Endometrial microvascular endothelial cells (primary cell): ENCODE results near the gene IGHMBP2. TPM values are rescaled to one million over a fixed set of nuclear protein-coding genes. Genes with fewer than 3 reads are reported as not detected.
"Not testable (repeated sequence)": the region's sequence is repeated elsewhere in the genome, so short reads cannot be mapped to it uniquely, and the experiment has no call there.

Experiments
- in situ Hi-C: cut with HindIII; loops from 2 replicates; pipeline ENCODE4 v1.10.0; 2017; ENCODE audit warnings: low sequenced_read_pairs, low pct_unique_long_range_greater_than_20kb; ENCODE audit errors: inconsistent ontology term
- total RNA-seq: library from RNA; depleted of rRNA; stranded (reverse); fragments of >200 nt; gene quantifications from one replicate; pipeline ENCODE4 v1.2.3, GENCODE V29; 2015; ENCODE audit errors: inconsistent ontology term

The IGHMBP2 gene
- total RNA-seq, 1 donor from 2014 or later = 40.2 TPM

GRCh38 chr11:68884827-68885226 lies 18.9 kb upstream of the IGHMBP2 start:
- in situ Hi-C loops = not testable (repeated sequence)

- in situ Hi-C loops = no loop called here
Observed at GRCh38 chr11:68889948-68890446, 13.7 kb upstream of the IGHMBP2 start.

- in situ Hi-C loops = no loop called here
Observed at GRCh38 chr11:68890490-68891231, 13.0 kb upstream of the IGHMBP2 start.

GRCh38 chr11:68891351-68891948 lies 12.2 kb upstream of the IGHMBP2 start:
- in situ Hi-C loops = no loop called here

GRCh38 chr11:68892576-68892975 lies 11.1 kb upstream of the IGHMBP2 start:
- in situ Hi-C loops = no loop called here

GRCh38 chr11:68893282-68893681 lies 10.4 kb upstream of the IGHMBP2 start:
- in situ Hi-C loops = no loop called here

- in situ Hi-C loops = no loop called here
Observed at GRCh38 chr11:68896171-68896959, 7.3 kb upstream of the IGHMBP2 start.

- in situ Hi-C loops = no loop called here
Observed at GRCh38 chr11:68897441-68897840, 6.2 kb upstream of the IGHMBP2 start.

GRCh38 chr11:68900835-68901381 lies 2.8 kb upstream of the IGHMBP2 start:
- in situ Hi-C loops = no loop called here

GRCh38 chr11:68904248-68904847 lies 657 bp downstream of the IGHMBP2 start:
- in situ Hi-C loops = no loop called here

GRCh38 chr11:68905421-68906360 lies 2.0 kb downstream of the IGHMBP2 start:
- in situ Hi-C loops = no loop called here

GRCh38 chr11:68908273-68908672 lies 4.6 kb downstream of the IGHMBP2 start:
- in situ Hi-C loops = no loop called here

- in situ Hi-C loops = no loop called here
Observed at GRCh38 chr11:68910965-68911364, 7.3 kb downstream of the IGHMBP2 start.

GRCh38 chr11:68911731-68912130 lies 8.0 kb downstream of the IGHMBP2 start:
- in situ Hi-C loops = no loop called here

- in situ Hi-C loops = no loop called here
Observed at GRCh38 chr11:68912254-68912653, 8.6 kb downstream of the IGHMBP2 start.

GRCh38 chr11:68913188-68913587 lies 9.5 kb downstream of the IGHMBP2 start:
- in situ Hi-C loops = no loop called here

GRCh38 chr11:68914761-68915160 lies 11.1 kb downstream of the IGHMBP2 start:
- in situ Hi-C loops = no loop called here

- in situ Hi-C loops = no loop called here
Observed at GRCh38 chr11:68916439-68916838, 12.7 kb downstream of the IGHMBP2 start.
